Upper lobe of left lung (tissue), 6 donors: ENCODE results near the gene PBX4. TPM values are rescaled to one million over a fixed set of nuclear protein-coding genes. Genes with fewer than 3 reads are reported as not detected.

Source experiments
- ATAC-seq, 2 donors: fragments of 200-7000 bp; cut with Tn5 transposase; one replicate each; pipeline ENCODE4 v1.9.1; 2022; ENCODE audit warnings: mild to moderate bottlenecking in 2 of 2, moderate library complexity in 2 of 2; ENCODE audit not compliant: low FRiP score in 2 of 2
- DNase-seq, 2 donors: peaks; one replicate each; pipeline ENCODE4 v3.0.0-alpha.2; 2019 to 2020
- H3K27ac ChIP-seq, 4 donors: fragments of 200-600 bp; sonication (generic); one replicate each; pipeline ENCODE4 v1.5.1; 2016 to 2019
- H3K27me3 ChIP-seq, 4 donors: fragments of 200-600 bp; sonication (generic); one replicate each; pipeline ENCODE4 v1.5.1; 2017 to 2019
- H3K36me3 ChIP-seq, 4 donors: fragments of 200-600 bp; sonication (generic); one replicate each; pipeline ENCODE4 v1.5.1; 2016 to 2019
- H3K4me1 ChIP-seq, 4 donors: fragments of 200-600 bp; sonication (generic); one replicate each; pipeline ENCODE4 v1.5.1; 2018 to 2019
- H3K4me3 ChIP-seq, 4 donors: fragments of 200-600 bp; sonication (generic); one replicate each; pipeline ENCODE4 v1.5.1; 2017 to 2019; ENCODE audit warnings: mild to moderate bottlenecking in 2 of 4, moderate library complexity in 1 of 4
- H3K9me3 ChIP-seq, 4 donors: fragments of 200-600 bp; sonication (generic); one replicate each; pipeline ENCODE4 v1.5.1; 2018 to 2019
- CTCF ChIP-seq, 6 experiments: fragments of 450-650 bp in 4 of 6; fragments of 200-600 bp in 2 of 6; sonication (generic) in 2 of 6; IDR thresholded peaks; one replicate each; pipeline ENCODE4 v1.5.1; 2016 to 2019; ENCODE audit warnings: antibody characterized with exemption in 6 of 6
- EP300 ChIP-seq, 4 donors: sonication (generic); formaldehyde crosslinking; IDR thresholded peaks; one replicate each; pipeline ENCODE4 v1.5.1; 2017; ENCODE audit warnings: antibody characterized with exemption in 4 of 4, control low read depth in 2 of 4
- POLR2A ChIP-seq, 4 donors: fragments of 450-650 bp; IDR thresholded peaks; one replicate each; pipeline ENCODE4 v1.5.1; 2016 to 2017; ENCODE audit warnings: antibody characterized with exemption in 4 of 4, mild to moderate bottlenecking in 2 of 4
- POLR2AphosphoS5 ChIP-seq, 2 donors: sonication (generic); formaldehyde crosslinking; IDR thresholded peaks; one replicate each; pipeline ENCODE4 v1.5.1; 2017; ENCODE audit warnings: antibody characterized with exemption in 2 of 2
- WGBS, 2 donors: methylation state at CpG; one replicate each; pipeline ENCODE4 v1.1.5; 2017 to 2018; 5-methylcytosine and 5-hydroxymethylcytosine counted together
- total RNA-seq, 6 donors: library from RNA; depleted of rRNA in 4 of 6; stranded (reverse); fragments of >200 nt in 4 of 6; gene quantifications; one replicate each; pipeline versions ENCODE4 v1.1.0 to v1.2.1, GENCODE V29; 2016 to 2021
- donor health status: DM: no; HTN: no; CAD: no; lungs with moderate emphysema.
- donor health status: DM: no; HTN: yes; CAD: no; lungs with severe emphysema.

PBX4 gene
- total RNA-seq, 6 donors from 2014 or later: 2.0 to 30.4 (median 5.8) TPM

DNA sequence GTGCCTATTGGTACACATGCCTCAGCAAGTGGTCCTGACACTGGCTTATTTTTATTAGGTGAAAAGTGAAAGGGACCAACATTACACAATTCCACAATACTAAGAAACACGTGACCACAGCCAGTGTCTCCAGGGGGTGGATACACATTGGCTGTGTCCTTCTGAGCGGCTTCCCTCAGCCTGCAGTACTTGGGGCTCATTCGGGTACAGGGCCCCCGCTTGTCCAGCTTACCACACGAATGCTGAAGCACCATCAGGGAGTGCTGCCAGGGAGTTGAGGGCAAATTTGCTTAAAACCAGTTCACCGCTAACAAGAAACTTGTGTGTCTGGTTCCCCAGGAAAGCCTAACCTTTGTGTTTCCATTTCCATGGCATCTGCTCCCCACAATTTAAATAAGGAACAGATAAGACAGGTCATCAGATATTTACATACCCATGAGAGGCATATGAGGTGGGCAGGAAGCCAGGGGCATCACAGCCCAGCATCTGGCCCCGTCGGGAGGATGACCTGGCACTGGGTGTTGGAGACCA, 23.3 kb downstream of the PBX4 start:
- Histone ChIP-seq H3K9me3 (no peaks in the 10 kb centered on the region), H3K4me3 (no peak overlapping the region), H3K27me3 (no peaks in the 10 kb centered on the region), H3K4me1 (peaks cover 13 to 41% (median 21%) of the 10 kb centered on the region in 4 donors), H3K36me3 (no peaks in the 10 kb centered on the region), H3K27ac (peak overlapping the region; percentile 32 to 68 (median 46))
- peak; percentile 62 to 79 for ATAC-seq
- 40 to 61% methylated on average over 4 to 6 of the region's 8 CpGs for WGBS, 2 donors
- TF ChIP-seq POLR2A (IDR thresholded peaks at IDR 0.05): peak in 1 of 4 donors; percentile 21
- TF ChIP-seq CTCF (IDR thresholded peaks at IDR 0.05): no peak
- DNase-seq: peak in 1 of 2 donors; percentile 76

GRCh38 chr19:19594381-19594780, 24.1 kb downstream of the PBX4 start:
- H3K4me1 ChIP-seq: peaks cover 13 to 41% (median 21%) of the 10 kb centered on the region in 4 donors
- H3K27me3 ChIP-seq: no peaks in the 10 kb centered on the region
- no peaks in the 10 kb centered on the region for H3K9me3 ChIP-seq
- peak overlapping the region; percentile 32 to 68 (median 46) for H3K27ac ChIP-seq
- no peak overlapping the region for H3K4me3 ChIP-seq
- DNase-seq (no peak), ATAC-seq (no peak)
- WGBS, 2 donors: 82 to 87% methylated on average over 4 of the region's 4 CpGs
- no peak for TF ChIP-seq POLR2A (IDR thresholded peaks at IDR 0.05)
- no peak for TF ChIP-seq CTCF (IDR thresholded peaks at IDR 0.05)
- TF ChIP-seq EP300 (IDR thresholded peaks at IDR 0.05): no peak
- TF ChIP-seq POLR2AphosphoS5 (IDR thresholded peaks at IDR 0.05): no peak
- H3K36me3 ChIP-seq: no peaks in the 10 kb centered on the region

DNA sequence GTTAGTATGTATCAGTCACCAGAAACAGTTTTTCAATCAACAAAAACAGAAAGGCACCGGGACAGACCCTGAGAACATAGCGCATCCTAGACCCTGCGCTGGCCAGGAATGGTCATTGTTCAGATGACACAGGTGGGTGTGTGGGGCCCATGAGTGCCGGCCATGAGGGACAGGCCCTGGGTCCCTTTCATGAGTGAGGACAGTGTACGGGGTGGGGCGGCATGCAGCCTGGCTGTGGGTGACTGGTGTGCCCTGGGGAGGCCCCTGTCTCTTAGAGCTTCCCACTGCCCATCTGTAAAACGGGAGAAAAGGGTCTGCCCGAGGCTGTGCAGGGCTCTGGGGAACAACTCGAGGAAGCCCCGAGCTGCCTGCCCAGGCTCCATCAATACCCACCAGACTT, 25.8 kb downstream of the PBX4 start:
- no peaks in the 10 kb centered on the region for H3K36me3 ChIP-seq
- TF ChIP-seq CTCF (IDR thresholded peaks at IDR 0.05) (no peak), POLR2AphosphoS5 (IDR thresholded peaks at IDR 0.05) (no peak), EP300 (IDR thresholded peaks at IDR 0.05) (no peak), POLR2A (IDR thresholded peaks at IDR 0.05) (no peak)
- DNase-seq (no peak), ATAC-seq (peak in 1 of 2 donors; percentile 53)
- H3K27me3 ChIP-seq: no peaks in the 10 kb centered on the region
- no peaks in the 10 kb centered on the region for H3K9me3 ChIP-seq
- peaks cover 13 to 41% (median 21%) of the 10 kb centered on the region in 4 donors for H3K4me1 ChIP-seq
- H3K4me3 ChIP-seq: no peak overlapping the region
- no peak overlapping the region for H3K27ac ChIP-seq
- WGBS, 2 donors: 97 to 99% methylated on average over 4 to 8 of the region's 10 CpGs

DNA sequence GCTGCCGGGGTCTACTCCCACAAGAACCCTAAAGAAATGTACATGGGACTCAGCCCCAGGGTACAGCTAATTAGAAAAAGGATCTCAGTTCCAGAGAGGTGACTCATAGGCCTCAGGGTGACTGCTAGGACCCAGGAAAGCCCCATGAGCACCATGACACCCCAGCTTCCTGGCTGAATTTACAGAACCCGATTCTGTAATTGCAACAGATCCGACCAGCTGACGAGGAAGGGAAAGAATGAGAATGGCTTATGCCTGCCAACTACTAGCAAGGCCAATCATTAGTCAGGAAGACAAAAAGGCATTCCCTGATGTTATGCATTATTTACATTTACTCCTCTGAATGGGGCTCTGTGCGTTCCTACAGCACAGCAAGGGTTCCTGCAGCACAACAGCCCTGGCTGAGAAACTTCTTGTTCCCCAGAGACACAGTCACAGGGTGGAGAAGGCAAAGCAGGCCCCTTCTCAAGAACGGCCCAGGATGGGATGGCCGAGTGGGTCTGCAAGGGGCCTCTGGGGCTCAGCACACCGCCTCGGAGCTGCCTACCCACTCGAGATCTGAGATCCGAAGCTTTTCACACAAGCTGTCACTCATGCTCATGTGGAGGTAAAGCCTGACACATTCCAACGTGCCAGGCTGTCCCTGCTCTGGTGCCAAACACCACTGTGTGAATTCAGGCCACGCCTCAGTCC, 27.2 kb downstream of the PBX4 start:
- peak in 1 of 2 donors; percentile 77 for DNase-seq
- Histone ChIP-seq H3K27me3 (no peaks in the 10 kb centered on the region), H3K9me3 (no peaks in the 10 kb centered on the region), H3K36me3 (no peaks in the 10 kb centered on the region), H3K27ac (peak overlapping the region; percentile 55 to 86 (median 58)), H3K4me3 (no peak overlapping the region), H3K4me1 (peaks cover 13 to 36% (median 21%) of the 10 kb centered on the region in 4 donors)
- 48 to 50% methylated on average over 6 to 13 of the region's 13 CpGs for WGBS, 2 donors
- peak; percentile 34 to 65 for TF ChIP-seq POLR2AphosphoS5 (IDR thresholded peaks at IDR 0.05)
- TF ChIP-seq CTCF (IDR thresholded peaks at IDR 0.05): no peak
- peak in 1 of 4 donors; percentile 48 for TF ChIP-seq EP300 (IDR thresholded peaks at IDR 0.05)
- TF ChIP-seq POLR2A (IDR thresholded peaks at IDR 0.05): no peak
- peak; percentile 50 to 71 for ATAC-seq
